MM.1S (cell line): Measurements from ENCODE around the gene ENOX2.

Experiments
- EZH2 ChIP-seq: fragments of 300-600 bp; sonication (generic); optimal IDR thresholded peaks from 2 replicates; pipeline ENCODE3; 2017; ENCODE audit warnings: low read depth, mild to moderate bottlenecking, antibody characterized with exemption, low read length, mixed read lengths
- EZH2phosphoT487 ChIP-seq: fragments of 300-600 bp; sonication (generic); IDR thresholded peaks from 2 replicates; pipeline ENCODE4 v1.6.1; 2018; ENCODE audit warnings: antibody characterized with exemption, low read length
- TF ChIP-seq, protein P1 (sequence below): fragments of 300-600 bp; sonication (generic); IDR thresholded peaks from 2 replicates; pipeline ENCODE4 v1.5.1; 2016; ENCODE audit warnings: antibody characterized with exemption, low read length, mixed read lengths

DNA sequence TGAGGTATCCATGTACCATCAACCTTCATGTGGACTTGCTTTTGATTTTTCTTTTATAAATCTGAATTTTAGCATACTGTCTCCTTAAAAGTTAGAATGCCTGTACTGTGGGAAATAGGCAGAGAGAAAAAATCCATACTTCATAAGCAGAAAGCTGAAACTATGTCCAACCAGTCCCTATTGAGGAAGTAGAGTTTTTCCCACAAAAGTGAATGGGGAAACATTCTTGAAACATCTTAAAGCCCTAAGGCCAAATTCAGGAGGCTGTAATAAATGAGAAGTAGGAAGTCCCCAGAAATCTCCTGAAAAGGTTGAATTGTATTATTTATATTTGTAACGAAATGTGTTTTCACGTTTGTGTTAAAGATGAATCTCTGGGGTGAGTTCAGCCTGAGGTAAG lies 56.3 kb downstream of the ENOX2 start:
- TF ChIP-seq, protein P1, sequence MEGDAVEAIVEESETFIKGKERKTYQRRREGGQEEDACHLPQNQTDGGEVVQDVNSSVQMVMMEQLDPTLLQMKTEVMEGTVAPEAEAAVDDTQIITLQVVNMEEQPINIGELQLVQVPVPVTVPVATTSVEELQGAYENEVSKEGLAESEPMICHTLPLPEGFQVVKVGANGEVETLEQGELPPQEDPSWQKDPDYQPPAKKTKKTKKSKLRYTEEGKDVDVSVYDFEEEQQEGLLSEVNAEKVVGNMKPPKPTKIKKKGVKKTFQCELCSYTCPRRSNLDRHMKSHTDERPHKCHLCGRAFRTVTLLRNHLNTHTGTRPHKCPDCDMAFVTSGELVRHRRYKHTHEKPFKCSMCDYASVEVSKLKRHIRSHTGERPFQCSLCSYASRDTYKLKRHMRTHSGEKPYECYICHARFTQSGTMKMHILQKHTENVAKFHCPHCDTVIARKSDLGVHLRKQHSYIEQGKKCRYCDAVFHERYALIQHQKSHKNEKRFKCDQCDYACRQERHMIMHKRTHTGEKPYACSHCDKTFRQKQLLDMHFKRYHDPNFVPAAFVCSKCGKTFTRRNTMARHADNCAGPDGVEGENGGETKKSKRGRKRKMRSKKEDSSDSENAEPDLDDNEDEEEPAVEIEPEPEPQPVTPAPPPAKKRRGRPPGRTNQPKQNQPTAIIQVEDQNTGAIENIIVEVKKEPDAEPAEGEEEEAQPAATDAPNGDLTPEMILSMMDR = no peak
- TF ChIP-seq EZH2 = no peak
- no peak for TF ChIP-seq EZH2phosphoT487
